Right ventricle myocardium superior (tissue), 1 donor: ENCODE results near the gene OVOL1. TPM values are rescaled to one million over a fixed set of nuclear protein-coding genes. Genes with fewer than 3 reads are reported as not detected.
"Not testable (repeated sequence)": the region's sequence is repeated elsewhere in the genome, so short reads cannot be mapped to it uniquely, and the experiment has no call there.

ENCODE experiments used
- ATAC-seq: fragments of 200-7000 bp; cut with Tn5 transposase; one replicate; pipeline ENCODE4 v1.9.1; 2020; ENCODE audit warnings: mild to moderate bottlenecking; ENCODE audit not compliant: poor library complexity
- DNase-seq: peaks from one replicate; pipeline ENCODE4 v3.0.0-alpha.2; 2020
- intact Hi-C: fragments of 100-400 bp; cut with DNase I; formaldehyde crosslinking; loops from one replicate; pipeline ENCODE4 v1.11.2; 2022
- total RNA-seq: library from RNA; stranded (reverse); fragmentation: NEBNext Ultra II Directional; extraction: Animal tissue kit (Norgen Biotek cat#: 25700); gene quantifications from one replicate; pipeline ENCODE4 v1.2.1, GENCODE V29; 2021
- donor health status: DM: no; HTN: yes; CAD: no; lungs with severe emphysema.

OVOL1 gene
- total RNA-seq, 1 donor from 2014 or later: not detected

- no peak for DNase-seq
- intact Hi-C loops: no loop called here
- no peak for ATAC-seq
Observed at GRCh38 chr11:65808744-65809341, 22.0 kb downstream of the OVOL1 start.

GRCh38 chr11:65809496-65809895, 22.6 kb downstream of the OVOL1 start:
- ATAC-seq: no peak
- intact Hi-C loops: no loop called here

GRCh38 chr11:65810046-65810868, 23.4 kb downstream of the OVOL1 start:
- no peak for DNase-seq
- intact Hi-C loops: loop anchor here (10.0 kb wide), 1 partner anchor 185 kb away; no protein-coding TSS in a partner anchor
- ATAC-seq: no peak

More at GRCh38 chr11:65809496-65809895, 22.6 kb downstream of the OVOL1 start:
- DNase-seq: no peak

- ATAC-seq (peak; percentile 38), DNase-seq (no peak)
- intact Hi-C loops: loop anchor here (10.0 kb wide), 1 partner anchor 187 kb away; no protein-coding TSS in a partner anchor
Observed at GRCh38 chr11:65811764-65812475, 25.1 kb downstream of the OVOL1 start.

GRCh38 chr11:65814131-65814985, 27.5 kb downstream of the OVOL1 start:
- intact Hi-C loops: loop anchor here (10.0 kb wide), 1 partner anchor 190 kb away; no protein-coding TSS in a partner anchor
- ATAC-seq (no peak), DNase-seq (no peak)

- DNase-seq: no peak
- intact Hi-C loops: loop anchor here (5.0 to 10.0 kb wide), 3 partner anchors 33 to 190 kb away; partner anchors contain the start of genes AP5B1 and KAT5
- ATAC-seq: no peak
Observed at GRCh38 chr11:65814986-65815565, 28.2 kb downstream of the OVOL1 start.

- intact Hi-C loops: loop anchor here (5.0 to 10.0 kb wide), 3 partner anchors 34 to 192 kb away; partner anchors contain the start of genes AP5B1 and KAT5
- DNase-seq (no peak), ATAC-seq (no peak)
Observed at GRCh38 chr11:65816696-65817095, 29.8 kb downstream of the OVOL1 start.

- intact Hi-C loops: loop anchor here (5.0 to 10.0 kb wide), 3 partner anchors 35 to 193 kb away; partner anchors contain the start of genes AP5B1 and KAT5
- ATAC-seq (no peak), DNase-seq (no peak)
Observed at GRCh38 chr11:65817312-65817834, 30.5 kb downstream of the OVOL1 start.

GRCh38 chr11:65817835-65818680, 31.2 kb downstream of the OVOL1 start:
- DNase-seq (peak; percentile 98), ATAC-seq (peak; percentile 99)
- intact Hi-C loops: loop anchor here (5.0 to 10.0 kb wide), 3 partner anchors 36 to 193 kb away; partner anchors contain the start of genes AP5B1 and KAT5

GRCh38 chr11:65821107-65821506, 34.2 kb downstream of the OVOL1 start:
- intact Hi-C loops: no loop called here
- DNase-seq: no peak
- no peak for ATAC-seq

GRCh38 chr11:65822776-65823528, 36.1 kb downstream of the OVOL1 start:
- ATAC-seq: no peak
- intact Hi-C loops: no loop called here
- no peak for DNase-seq

GRCh38 chr11:65826984-65827735, 40.3 kb downstream of the OVOL1 start:
- intact Hi-C loops: no loop called here
- no peak for DNase-seq
- ATAC-seq: no peak

- ATAC-seq: no peak
- DNase-seq: no peak
- intact Hi-C loops: no loop called here
Observed at GRCh38 chr11:65829459-65829858, 42.6 kb downstream of the OVOL1 start.

- ATAC-seq, DNase-seq, intact Hi-C loops: not testable (repeated sequence)
Observed at GRCh38 chr11:65832231-65832630, 45.4 kb downstream of the OVOL1 start.

GRCh38 chr11:65833297-65834030, 46.6 kb downstream of the OVOL1 start, which contains the start of gene SNX32:
TSS of gene SNX32 (plus strand) at chr11:65833963. CDS start at chr11:65834066, 103 bp downstream.
- DNase-seq (peak; percentile 98), ATAC-seq (peak; percentile 100)
- intact Hi-C loops: no loop called here
